WTC11 (cell line): ENCODE results near the gene NECTIN1. TPM values are rescaled to one million over a fixed set of nuclear protein-coding genes. Genes with fewer than 3 reads are reported as not detected.

ENCODE experiments used
- ATAC-seq: fragments of 200-7000 bp; cut with Tn5 transposase; 2 replicates; pipeline ENCODE4 v1.10.0; 2021; ENCODE audit warnings: mild to moderate bottlenecking, moderate library complexity
- CTCF ChIA-PET: fragments of 300-600 bp; sonication (Branson Sonifier 250); formaldehyde crosslinking; loops from one replicate; lab custom pipeline; 2021; ENCODE audit warnings: antibody characterized with exemption; lab: Charles Lee
- POLR2A ChIA-PET: fragments of 350-600 bp; sonication (Branson Sonifier 250); formaldehyde crosslinking; loops from one replicate; lab custom pipeline; 2021; ENCODE audit warnings: antibody characterized with exemption; lab: Charles Lee
- DNase-seq: peaks from one replicate; pipeline ENCODE4 v3.0.0; 2021; ENCODE audit warnings: low spot score
- H3K27ac Mint-ChIP-seq: 2 replicates; pipeline ENCODE4 v1.8.0; 2021; ENCODE audit warnings: mixed read lengths
- H3K27me3 Mint-ChIP-seq: 2 replicates; pipeline ENCODE4 v1.8.0; 2021; ENCODE audit warnings: low read depth, mild to moderate bottlenecking, moderate library complexity, mixed read lengths
- H3K36me3 Mint-ChIP-seq: 2 replicates; pipeline ENCODE4 v1.8.0; 2021; ENCODE audit warnings: mixed read lengths
- H3K4me1 Mint-ChIP-seq: 2 replicates; pipeline ENCODE4 v1.8.0; 2022; ENCODE audit warnings: mixed read lengths
- H3K4me3 Mint-ChIP-seq: 2 replicates; pipeline ENCODE4 v1.8.0; 2021; ENCODE audit warnings: mild to moderate bottlenecking, moderate library complexity, mixed read lengths
- H3K9me3 Mint-ChIP-seq: 2 replicates; pipeline ENCODE4 v1.8.0; 2021; ENCODE audit warnings: mixed read lengths
- ESRRA ChIP-seq: sonication (generic); formaldehyde crosslinking; IDR thresholded peaks from 2 replicates; pipeline ENCODE4 v1.8.1; 2022; ENCODE audit warnings: mild to moderate bottlenecking, missing genetic modification reagents, borderline replicate concordance
- FOXJ3 ChIP-seq: sonication (generic); formaldehyde crosslinking; IDR thresholded peaks from 2 replicates; pipeline ENCODE4 v1.9.0; 2021; ENCODE audit warnings: missing genetic modification reagents, mild to moderate bottlenecking, borderline replicate concordance
- FOXK1 ChIP-seq: sonication (generic); formaldehyde crosslinking; IDR thresholded peaks from 2 replicates; pipeline ENCODE4 v1.8.0; 2022; ENCODE audit warnings: mild to moderate bottlenecking, moderate library complexity, missing genetic modification reagents
- JUN ChIP-seq: sonication (generic); formaldehyde crosslinking; IDR thresholded peaks from 2 replicates; pipeline ENCODE4 v1.8.0; 2023; ENCODE audit warnings: mild to moderate bottlenecking, missing genetic modification reagents
- NFATC4 ChIP-seq: fragments of 250-450 bp; sonication (Bioruptor Pico); IDR thresholded peaks from 2 replicates; pipeline ENCODE4 v1.9.0; 2021; ENCODE audit warnings: mild to moderate bottlenecking
- SOX15 ChIP-seq: fragments of 250-450 bp; sonication (Bioruptor Pico); IDR thresholded peaks from 2 replicates; pipeline ENCODE4 v1.9.0; 2021; ENCODE audit warnings: mild to moderate bottlenecking
- SP1 ChIP-seq: sonication (generic); formaldehyde crosslinking; conservative IDR thresholded peaks from 2 replicates; pipeline ENCODE4 v1.8.1; 2022; ENCODE audit warnings: missing genetic modification reagents
- TCF7 ChIP-seq: sonication (generic); formaldehyde crosslinking; IDR thresholded peaks from 2 replicates; pipeline ENCODE4 v1.8.0; 2022; ENCODE audit warnings: mild to moderate bottlenecking, low read depth, missing genetic modification reagents, moderate library complexity
- TP53 ChIP-seq: sonication (generic); formaldehyde crosslinking; IDR thresholded peaks from 2 replicates; pipeline ENCODE4 v1.8.1; 2023; ENCODE audit warnings: mild to moderate bottlenecking, missing genetic modification reagents
- ZBTB21 ChIP-seq: sonication (generic); formaldehyde crosslinking; IDR thresholded peaks from 2 replicates; pipeline ENCODE4 v1.8.1; 2023; ENCODE audit warnings: mild to moderate bottlenecking, missing genetic modification reagents, borderline replicate concordance
- ZNF671 ChIP-seq: fragments of 250-450 bp; sonication (Bioruptor Pico); IDR thresholded peaks from 2 replicates; pipeline ENCODE4 v1.8.0; 2021; ENCODE audit warnings: mild to moderate bottlenecking
- total RNA-seq: library from RNA; stranded (reverse); gene quantifications from 3 replicates; pipeline ENCODE4 v1.2.3, GENCODE V29; 2021
- TF ChIP-seq, protein P1 (sequence below): sonication (generic); formaldehyde crosslinking; IDR thresholded peaks from 2 replicates; pipeline ENCODE4 v1.8.0; 2022; ENCODE audit warnings: mild to moderate bottlenecking, missing genetic modification reagents
- TF ChIP-seq, protein P2 (sequence below): sonication (generic); formaldehyde crosslinking; IDR thresholded peaks from 2 replicates; pipeline ENCODE4 v1.8.0; 2023; ENCODE audit warnings: missing genetic modification reagents
- TF ChIP-seq, protein P3 (sequence below): sonication (generic); formaldehyde crosslinking; IDR thresholded peaks from 2 replicates; pipeline ENCODE4 v1.8.1; 2022; ENCODE audit warnings: low read depth, mild to moderate bottlenecking, moderate library complexity, missing genetic modification reagents, borderline replicate concordance
- TF ChIP-seq, protein P4 (sequence below): sonication (generic); formaldehyde crosslinking; IDR thresholded peaks from 2 replicates; pipeline ENCODE4 v1.8.1; 2023; ENCODE audit warnings: mild to moderate bottlenecking, missing genetic modification reagents, borderline replicate concordance

Gene NECTIN1
- total RNA-seq, 1 experiment from 2014 or later, result 86.2 TPM

DNA sequence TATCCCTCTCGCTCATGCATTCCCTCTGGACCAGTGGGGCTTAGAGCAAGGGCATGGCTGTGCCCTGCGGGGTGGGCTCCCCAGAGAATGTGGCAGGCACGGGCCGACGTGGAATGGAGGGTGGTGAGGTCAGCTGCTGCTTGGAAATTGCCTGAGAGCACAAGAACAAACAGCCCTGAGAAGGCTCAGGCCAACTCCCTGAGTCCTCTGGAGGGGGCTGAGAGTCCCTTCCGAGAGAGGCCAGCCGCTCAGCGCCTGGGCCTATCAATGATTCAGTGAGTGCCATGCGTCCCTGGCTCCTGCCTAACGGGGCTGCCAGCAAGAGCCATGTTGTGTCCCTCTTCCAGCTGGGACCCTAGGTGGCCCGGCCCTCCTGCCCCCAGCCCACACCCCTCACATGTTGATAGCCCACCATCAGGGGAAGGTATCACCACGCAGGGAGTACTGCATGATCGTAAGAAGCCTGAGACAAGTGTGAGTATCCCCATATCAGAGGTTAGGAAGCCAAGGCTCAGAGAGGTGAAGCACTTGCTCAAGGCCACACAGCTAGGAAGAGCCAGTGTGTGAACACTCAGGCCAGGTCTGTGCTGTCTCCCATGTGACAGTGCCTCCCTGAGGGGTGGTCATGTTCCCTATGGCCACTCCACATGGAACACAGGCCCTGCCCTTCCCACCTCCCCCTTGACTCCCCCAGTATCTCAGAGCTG lies 55.8 kb downstream of the NECTIN1 start (continued):
- TF ChIP-seq FOXJ3 (CRISPR knock-in tag) (no peak), SOX15 (CRISPR knock-in tag) (no peak), JUN (no peak), ZBTB21 (CRISPR knock-in tag) (no peak)

DNA sequence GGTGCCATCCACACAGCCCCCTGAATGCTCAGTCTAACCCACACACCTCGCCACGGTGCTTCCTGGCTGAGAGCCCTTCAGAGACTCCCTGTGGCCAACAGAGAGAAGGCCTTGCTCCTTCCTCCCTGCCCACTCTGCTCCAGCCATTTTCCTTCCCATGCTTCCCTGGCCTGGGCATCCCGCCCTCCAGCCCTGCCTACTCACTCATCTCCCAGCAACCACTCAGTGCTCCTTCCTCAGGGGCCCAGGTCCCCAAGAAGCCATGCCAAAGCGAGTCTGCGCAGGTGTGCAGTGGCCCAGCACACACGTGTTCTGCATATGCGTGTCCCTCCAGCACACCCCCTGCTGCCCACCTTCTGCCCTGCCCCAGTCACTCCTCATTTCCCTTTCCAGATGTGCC lies 56.4 kb downstream of the NECTIN1 start:
- H3K9me3 Mint-ChIP-seq, result no peaks in the 10 kb centered on the region; the same call in 1 of the 2 replicates
- DNase-seq, result no peak
- peaks cover 53% of the 10 kb centered on the region for H3K36me3 Mint-ChIP-seq
- no peak overlapping the region for H3K27ac Mint-ChIP-seq
- no peak overlapping the region for H3K4me3 Mint-ChIP-seq
- no peak for ATAC-seq
- ChIA-PET CTCF (interaction anchor here (1.8 kb wide), 2 partner anchors 56 to 57 kb away, joined by 7 to 9 read pairs; partner anchors contain the start of gene NECTIN1), POLR2A (no interaction called here)
- no peak for TF ChIP-seq SP1 (CRISPR knock-in tag)
- peaks cover 5% of the 10 kb centered on the region for H3K4me1 Mint-ChIP-seq
- no peaks in the 10 kb centered on the region for H3K27me3 Mint-ChIP-seq

DNA sequence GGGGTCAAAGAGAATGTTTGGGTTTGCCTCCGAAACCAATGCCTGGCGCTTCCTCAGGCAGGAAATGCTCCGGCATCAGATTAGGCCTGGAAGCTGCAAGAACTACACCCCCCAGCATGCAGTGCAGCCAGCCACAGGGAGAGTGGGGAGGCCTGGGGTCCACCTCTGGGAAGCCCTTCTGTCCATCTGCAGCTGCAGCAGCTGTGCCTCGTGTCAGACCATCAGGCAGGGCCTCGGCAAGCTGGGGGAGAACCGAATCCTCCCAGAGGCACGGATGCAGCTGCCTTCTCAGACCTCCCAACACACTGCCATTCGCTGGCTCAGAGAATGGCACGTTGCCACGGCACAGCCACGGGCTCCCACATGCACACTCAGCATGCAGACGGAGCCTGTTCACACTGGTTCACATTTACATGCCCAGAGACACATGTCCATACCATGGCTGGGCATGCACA lies 57.4 kb downstream of the NECTIN1 start:
- H3K27ac Mint-ChIP-seq, result peak overlapping the region; percentile 44; the same call in 1 of the 2 replicates
- 0 out of 2 replicates have a peak, but pooled peaks have one; percentile 20 for ATAC-seq
- peaks cover 12% of the 10 kb centered on the region for H3K4me1 Mint-ChIP-seq
- H3K9me3 Mint-ChIP-seq, result no peaks in the 10 kb centered on the region
- DNase-seq, result no peak
- ChIA-PET CTCF (interaction anchor here (0.8 to 1.8 kb wide), 4 partner anchors 35 to 99 kb away, joined by 3 to 7 read pairs (median 4); partner anchors contain the start of gene NECTIN1), POLR2A (no interaction called here)
- TF ChIP-seq TP53 (no peak), ZNF671 (CRISPR knock-in tag) (no peak), NFATC4 (CRISPR knock-in tag) (no peak)
- TF ChIP-seq, protein P1, sequence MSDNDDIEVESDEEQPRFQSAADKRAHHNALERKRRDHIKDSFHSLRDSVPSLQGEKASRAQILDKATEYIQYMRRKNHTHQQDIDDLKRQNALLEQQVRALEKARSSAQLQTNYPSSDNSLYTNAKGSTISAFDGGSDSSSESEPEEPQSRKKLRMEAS (CRISPR knock-in tag), result no peak
- TF ChIP-seq, protein P2, sequence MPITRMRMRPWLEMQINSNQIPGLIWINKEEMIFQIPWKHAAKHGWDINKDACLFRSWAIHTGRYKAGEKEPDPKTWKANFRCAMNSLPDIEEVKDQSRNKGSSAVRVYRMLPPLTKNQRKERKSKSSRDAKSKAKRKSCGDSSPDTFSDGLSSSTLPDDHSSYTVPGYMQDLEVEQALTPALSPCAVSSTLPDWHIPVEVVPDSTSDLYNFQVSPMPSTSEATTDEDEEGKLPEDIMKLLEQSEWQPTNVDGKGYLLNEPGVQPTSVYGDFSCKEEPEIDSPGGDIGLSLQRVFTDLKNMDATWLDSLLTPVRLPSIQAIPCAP (CRISPR knock-in tag), result no peak
- TF ChIP-seq, protein P3, sequence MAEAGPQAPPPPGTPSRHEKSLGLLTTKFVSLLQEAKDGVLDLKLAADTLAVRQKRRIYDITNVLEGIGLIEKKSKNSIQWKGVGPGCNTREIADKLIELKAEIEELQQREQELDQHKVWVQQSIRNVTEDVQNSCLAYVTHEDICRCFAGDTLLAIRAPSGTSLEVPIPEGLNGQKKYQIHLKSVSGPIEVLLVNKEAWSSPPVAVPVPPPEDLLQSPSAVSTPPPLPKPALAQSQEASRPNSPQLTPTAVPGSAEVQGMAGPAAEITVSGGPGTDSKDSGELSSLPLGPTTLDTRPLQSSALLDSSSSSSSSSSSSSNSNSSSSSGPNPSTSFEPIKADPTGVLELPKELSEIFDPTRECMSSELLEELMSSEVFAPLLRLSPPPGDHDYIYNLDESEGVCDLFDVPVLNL, result no peak
- H3K27me3 Mint-ChIP-seq, result no peaks in the 10 kb centered on the region
- H3K36me3 Mint-ChIP-seq, result peaks cover 43% of the 10 kb centered on the region
- H3K4me3 Mint-ChIP-seq, result no peak overlapping the region

DNA sequence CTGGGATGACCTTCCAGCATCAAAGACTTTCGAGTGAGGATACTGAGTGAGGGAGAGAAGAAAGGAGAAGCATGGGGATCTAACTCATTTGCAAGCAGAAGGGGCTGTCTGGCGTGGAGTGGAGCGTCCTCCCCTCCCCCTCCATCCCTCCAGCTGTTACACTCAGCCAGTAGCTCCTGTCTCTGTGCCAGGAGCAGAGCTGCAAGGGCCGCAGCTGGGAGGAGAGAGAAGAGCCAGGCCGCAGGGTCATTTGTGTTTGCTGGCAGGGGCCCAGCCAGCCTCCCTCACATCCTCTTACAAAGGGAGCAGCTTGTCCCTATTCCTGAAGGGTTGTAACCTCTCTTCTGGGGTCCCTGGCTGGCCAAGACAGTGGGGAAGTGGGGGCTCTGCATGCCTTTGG lies 57.9 kb downstream of the NECTIN1 start:
- no peaks in the 10 kb centered on the region for H3K27me3 Mint-ChIP-seq
- H3K36me3 Mint-ChIP-seq, result peaks cover 37% of the 10 kb centered on the region
- ChIA-PET POLR2A (no interaction called here), CTCF (interaction anchor here (0.8 to 1.8 kb wide), 4 partner anchors 36 to 98 kb away, joined by 3 to 7 read pairs (median 4); partner anchors contain the start of gene NECTIN1)
- H3K9me3 Mint-ChIP-seq, result no peaks in the 10 kb centered on the region
- no peak for DNase-seq
- ATAC-seq, result no peak
- no peak overlapping the region for H3K4me3 Mint-ChIP-seq
- peaks cover 9% of the 10 kb centered on the region for H3K4me1 Mint-ChIP-seq
- no peak overlapping the region for H3K27ac Mint-ChIP-seq
- no peak for TF ChIP-seq TCF7 (CRISPR knock-in tag)
- TF ChIP-seq FOXK1, result no peak
- TF ChIP-seq, protein P4, sequence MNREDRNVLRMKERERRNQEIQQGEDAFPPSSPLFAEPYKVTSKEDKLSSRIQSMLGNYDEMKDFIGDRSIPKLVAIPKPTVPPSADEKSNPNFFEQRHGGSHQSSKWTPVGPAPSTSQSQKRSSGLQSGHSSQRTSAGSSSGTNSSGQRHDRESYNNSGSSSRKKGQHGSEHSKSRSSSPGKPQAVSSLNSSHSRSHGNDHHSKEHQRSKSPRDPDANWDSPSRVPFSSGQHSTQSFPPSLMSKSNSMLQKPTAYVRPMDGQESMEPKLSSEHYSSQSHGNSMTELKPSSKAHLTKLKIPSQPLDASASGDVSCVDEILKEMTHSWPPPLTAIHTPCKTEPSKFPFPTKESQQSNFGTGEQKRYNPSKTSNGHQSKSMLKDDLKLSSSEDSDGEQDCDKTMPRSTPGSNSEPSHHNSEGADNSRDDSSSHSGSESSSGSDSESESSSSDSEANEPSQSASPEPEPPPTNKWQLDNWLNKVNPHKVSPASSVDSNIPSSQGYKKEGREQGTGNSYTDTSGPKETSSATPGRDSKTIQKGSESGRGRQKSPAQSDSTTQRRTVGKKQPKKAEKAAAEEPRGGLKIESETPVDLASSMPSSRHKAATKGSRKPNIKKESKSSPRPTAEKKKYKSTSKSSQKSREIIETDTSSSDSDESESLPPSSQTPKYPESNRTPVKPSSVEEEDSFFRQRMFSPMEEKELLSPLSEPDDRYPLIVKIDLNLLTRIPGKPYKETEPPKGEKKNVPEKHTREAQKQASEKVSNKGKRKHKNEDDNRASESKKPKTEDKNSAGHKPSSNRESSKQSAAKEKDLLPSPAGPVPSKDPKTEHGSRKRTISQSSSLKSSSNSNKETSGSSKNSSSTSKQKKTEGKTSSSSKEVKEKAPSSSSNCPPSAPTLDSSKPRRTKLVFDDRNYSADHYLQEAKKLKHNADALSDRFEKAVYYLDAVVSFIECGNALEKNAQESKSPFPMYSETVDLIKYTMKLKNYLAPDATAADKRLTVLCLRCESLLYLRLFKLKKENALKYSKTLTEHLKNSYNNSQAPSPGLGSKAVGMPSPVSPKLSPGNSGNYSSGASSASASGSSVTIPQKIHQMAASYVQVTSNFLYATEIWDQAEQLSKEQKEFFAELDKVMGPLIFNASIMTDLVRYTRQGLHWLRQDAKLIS (CRISPR knock-in tag), result no peak
- no peak for TF ChIP-seq ESRRA (CRISPR knock-in tag)
